Psoas muscle (tissue), 8 donors: ENCODE measurements around the gene BCAS3. TPM values are rescaled to one million over a fixed set of nuclear protein-coding genes. Genes with fewer than 3 reads are reported as not detected.

Source experiments
- ATAC-seq, 4 donors: fragments of 200-7000 bp; cut with Tn5 transposase; one replicate each; pipeline ENCODE4 v1.9.1; 2020; ENCODE audit warnings: moderate library complexity in 3 of 4, mild to moderate bottlenecking in 2 of 4
- DNase-seq, 2 donors: peaks; one replicate each; pipeline ENCODE4 v3.0.0-alpha.2; 2020
- H3K27ac ChIP-seq: fragments of 200-600 bp; one replicate; pipeline ENCODE4 v1.8.0; 2022
- H3K27me3 ChIP-seq, 3 donors: fragments of 200-600 bp in 1 of 3; one replicate each; pipeline versions ENCODE4 v1.6.1 to v1.8.0; 2013 to 2022; ENCODE audit warnings: low read length in 2 of 3, mild to moderate bottlenecking in 2 of 3, moderate library complexity in 1 of 3; ENCODE audit not compliant: insufficient read depth in 3 of 3
- H3K36me3 ChIP-seq, 2 donors: fragments of 200-600 bp in 1 of 2; one replicate each; pipeline versions ENCODE4 v1.6.1 to v1.8.0; 2013 to 2022; ENCODE audit warnings: low read depth in 1 of 2, mild to moderate bottlenecking in 1 of 2, moderate library complexity in 1 of 2; ENCODE audit not compliant: insufficient read depth in 1 of 2
- H3K4me1 ChIP-seq: fragments of 200-600 bp; one replicate; pipeline ENCODE4 v1.8.0; 2022
- H3K4me3 ChIP-seq: fragments of 200-600 bp; one replicate; pipeline ENCODE4 v1.8.0; 2022; ENCODE audit warnings: mild to moderate bottlenecking
- H3K9me3 ChIP-seq: fragments of 200-600 bp; one replicate; pipeline ENCODE4 v1.8.0; 2022
- whole genome bisulfite sequencing, 3 donors: extraction: QIAGEN DNeasy Blood & Tissue Kit; methylation state at CpG; one replicate each; pipeline versions ENCODE4 v1.1.6 to v1.1.7; 2013; 5-methylcytosine and 5-hydroxymethylcytosine counted together
- intact Hi-C, 2 donors: fragments of 100-400 bp; cut with DNase I; formaldehyde crosslinking; loops; one replicate each; pipeline versions ENCODE4 v1.11.0 to v1.14.2; 2022
- polyA plus RNA-seq, 3 donors: library from polyadenylated mRNA; stranded (reverse); fragments of 200-250 nt; gene quantifications; one replicate each; pipeline ENCODE4 v1.2.3, GENCODE V29; 2013
- total RNA-seq, 4 donors: library from RNA; stranded (reverse); fragmentation: NEBNext Ultra II Directional in 2 of 4; extraction: Animal tissue kit (Norgen Biotek cat#: 25700) in 2 of 4; gene quantifications; one replicate each; pipeline versions ENCODE4 v1.2.1 to v1.2.4, GENCODE V29; 2021 to 2023
- TF ChIP-seq, protein P1 (sequence below): fragments of 200-600 bp; IDR thresholded peaks from one replicate; pipeline ENCODE4 v1.8.0; 2022; ENCODE audit warnings: antibody characterized with exemption
- donor health status: healthy with polysubstance abuse.
- donor health status: DM: no; HTN: no; CAD: no; lungs with moderate emphysema.
- donor health status: Bipolar disorder and iron deficiency.
- donor health status: healthy.
- donor health status: DM: yes; HTN: yes; CAD: no.
- donor health status: DM: no; HTN: no; CAD: no.
- donor health status: DM: no; HTN: no; CAD: no.
- donor health status: DM: yes; HTN: yes; CAD: no.

Gene BCAS3
- total and polyA plus RNA-seq, 7 donors: 2.4 to 28.8 (median 15.0) TPM

DNA sequence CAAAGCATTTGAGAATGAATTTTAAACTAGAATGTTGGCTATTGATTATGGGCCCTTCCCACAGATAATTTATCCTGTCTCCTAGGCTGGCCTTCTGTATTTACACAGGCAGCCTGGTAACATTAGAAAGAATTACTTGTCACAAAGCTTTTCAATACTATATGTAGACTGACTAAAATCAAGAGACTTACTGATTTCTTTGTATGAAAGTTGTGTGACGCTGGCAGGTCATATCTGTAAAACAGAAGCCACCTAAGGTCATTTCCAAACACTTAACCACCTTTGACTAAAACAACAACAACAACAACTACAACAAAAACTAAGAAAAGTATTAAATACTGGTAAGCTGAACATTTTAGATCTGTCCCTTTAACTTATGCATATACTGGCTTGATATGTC, 393.0 kb downstream of the BCAS3 start:
- Histone ChIP-seq H3K4me1 (no peaks in the 10 kb centered on the region), H3K9me3 (no peaks in the 10 kb centered on the region), H3K27ac (no peak overlapping the region), H3K27me3 (no peaks in the 10 kb centered on the region), H3K4me3 (no peak overlapping the region), H3K36me3 (peaks cover 0 to 7% of the 10 kb centered on the region in 2 donors)
- DNase-seq: no peak
- 97 to 100% (median 97%) methylated on average over 1 of the region's 1 CpG for whole genome bisulfite sequencing, 3 donors
- ATAC-seq: no peak
- TF ChIP-seq, protein P1, sequence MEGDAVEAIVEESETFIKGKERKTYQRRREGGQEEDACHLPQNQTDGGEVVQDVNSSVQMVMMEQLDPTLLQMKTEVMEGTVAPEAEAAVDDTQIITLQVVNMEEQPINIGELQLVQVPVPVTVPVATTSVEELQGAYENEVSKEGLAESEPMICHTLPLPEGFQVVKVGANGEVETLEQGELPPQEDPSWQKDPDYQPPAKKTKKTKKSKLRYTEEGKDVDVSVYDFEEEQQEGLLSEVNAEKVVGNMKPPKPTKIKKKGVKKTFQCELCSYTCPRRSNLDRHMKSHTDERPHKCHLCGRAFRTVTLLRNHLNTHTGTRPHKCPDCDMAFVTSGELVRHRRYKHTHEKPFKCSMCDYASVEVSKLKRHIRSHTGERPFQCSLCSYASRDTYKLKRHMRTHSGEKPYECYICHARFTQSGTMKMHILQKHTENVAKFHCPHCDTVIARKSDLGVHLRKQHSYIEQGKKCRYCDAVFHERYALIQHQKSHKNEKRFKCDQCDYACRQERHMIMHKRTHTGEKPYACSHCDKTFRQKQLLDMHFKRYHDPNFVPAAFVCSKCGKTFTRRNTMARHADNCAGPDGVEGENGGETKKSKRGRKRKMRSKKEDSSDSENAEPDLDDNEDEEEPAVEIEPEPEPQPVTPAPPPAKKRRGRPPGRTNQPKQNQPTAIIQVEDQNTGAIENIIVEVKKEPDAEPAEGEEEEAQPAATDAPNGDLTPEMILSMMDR: no peak
- intact Hi-C loops: no loop called here

DNA sequence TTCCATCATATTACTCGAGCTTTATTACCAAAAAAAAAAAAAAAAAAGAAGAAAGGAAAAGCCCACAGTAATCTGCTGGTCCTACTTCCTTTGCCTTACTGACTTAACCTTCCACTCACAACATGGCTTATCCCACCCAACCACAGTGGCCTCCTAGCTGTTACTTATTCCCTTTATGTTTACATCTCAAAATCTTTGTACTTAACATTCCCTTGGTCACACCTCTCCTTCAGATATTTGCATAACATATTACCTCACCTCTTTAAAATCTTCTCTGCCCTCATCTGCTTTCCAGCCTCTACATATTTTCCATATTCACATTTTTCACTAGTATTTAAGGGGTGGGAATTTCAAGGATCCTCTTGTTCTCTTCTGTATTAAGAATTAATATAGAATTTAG, 395.0 kb downstream of the BCAS3 start:
- Histone ChIP-seq H3K27ac (no peak overlapping the region), H3K9me3 (no peaks in the 10 kb centered on the region), H3K4me3 (no peak overlapping the region), H3K27me3 (no peaks in the 10 kb centered on the region), H3K4me1 (no peaks in the 10 kb centered on the region), H3K36me3 (peaks cover 0 to 14% of the 10 kb centered on the region in 2 donors)
- no peak for ATAC-seq
- no peak for DNase-seq
- intact Hi-C loops: no loop called here
- 70 to 88% (median 85%) methylated on average over 1 of the region's 1 CpG for WGBS, 3 donors
- TF ChIP-seq, protein P1: no peak

DNA sequence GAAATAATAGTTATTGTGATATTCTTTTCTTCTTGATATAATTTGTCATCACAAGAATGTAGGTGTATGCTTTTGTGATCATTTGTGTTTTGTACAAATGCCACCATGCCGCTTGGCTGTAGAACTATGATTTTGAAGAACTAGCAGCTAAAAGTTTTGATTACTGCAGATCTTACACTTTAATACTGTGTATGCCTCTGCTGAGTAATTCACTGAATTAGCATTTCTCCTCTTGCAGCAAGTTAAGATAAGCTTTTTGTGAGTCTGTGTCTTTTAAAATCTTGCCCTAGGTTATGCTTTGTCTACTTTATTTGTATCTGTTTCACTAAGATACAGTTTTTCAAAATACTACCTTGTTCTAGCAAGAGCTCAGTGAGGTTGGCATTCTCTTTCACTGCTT, 395.5 kb downstream of the BCAS3 start:
- DNase-seq: no peak
- WGBS, 3 donors: 92 to 95% (median 92%) methylated on average over 1 of the region's 1 CpG

DNA sequence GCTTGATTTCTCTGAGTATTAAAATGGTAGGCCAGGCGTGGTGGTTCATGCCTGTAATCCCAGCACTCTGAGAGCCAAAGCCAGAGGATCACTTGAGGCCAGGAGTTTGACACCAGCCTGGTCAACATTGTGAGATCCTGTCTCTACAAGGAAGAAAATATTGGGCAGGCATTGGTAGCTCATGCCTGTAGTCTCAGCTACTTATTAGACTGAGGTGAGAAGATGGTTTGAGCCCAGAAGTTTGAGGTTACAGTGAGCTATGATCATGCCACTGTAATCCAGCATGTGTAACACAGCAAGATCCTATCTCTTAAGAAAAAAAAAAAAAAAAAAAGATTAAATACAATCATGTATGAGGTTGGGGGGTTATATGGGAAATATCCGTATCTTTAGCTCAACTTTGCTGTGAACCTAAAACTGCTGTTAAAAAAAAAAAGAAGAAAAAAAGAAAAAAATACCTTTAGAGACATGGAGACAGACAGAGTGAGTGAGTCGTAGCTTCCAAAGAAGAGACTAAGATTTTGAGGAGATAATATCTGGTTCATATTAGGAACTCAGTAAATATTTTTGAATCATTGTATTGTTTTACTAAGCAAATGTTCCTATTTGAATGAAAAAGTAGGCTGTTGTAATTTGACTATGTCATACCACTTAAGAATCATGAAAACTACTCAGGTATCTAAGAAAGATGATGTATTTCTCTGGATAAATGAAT, 396.3 kb downstream of the BCAS3 start:
- H3K9me3 ChIP-seq: no peaks in the 10 kb centered on the region
- H3K4me3 ChIP-seq: no peak overlapping the region
- intact Hi-C loops: no loop called here
- H3K36me3 ChIP-seq: peaks cover 0 to 20% of the 10 kb centered on the region in 2 donors
- TF ChIP-seq, protein P1: no peak
- no peak overlapping the region for H3K27ac ChIP-seq
- no peak for ATAC-seq
- DNase-seq: no peak
- 95 to 98% (median 95%) methylated on average over 3 of the region's 3 CpGs for WGBS, 3 donors
- H3K27me3 ChIP-seq: no peaks in the 10 kb centered on the region
- H3K4me1 ChIP-seq: no peaks in the 10 kb centered on the region

More for the DNA sequence above, 395.5 kb downstream of the BCAS3 start:
- no peaks in the 10 kb centered on the region for H3K4me1 ChIP-seq
- no peak for ATAC-seq
- H3K36me3 ChIP-seq: peaks cover 0 to 16% of the 10 kb centered on the region in 2 donors
- TF ChIP-seq, protein P1: no peak
- H3K27ac ChIP-seq: no peak overlapping the region
- H3K4me3 ChIP-seq: no peak overlapping the region
- intact Hi-C loops: no loop called here
- H3K9me3 ChIP-seq: no peaks in the 10 kb centered on the region
- no peaks in the 10 kb centered on the region for H3K27me3 ChIP-seq

DNA sequence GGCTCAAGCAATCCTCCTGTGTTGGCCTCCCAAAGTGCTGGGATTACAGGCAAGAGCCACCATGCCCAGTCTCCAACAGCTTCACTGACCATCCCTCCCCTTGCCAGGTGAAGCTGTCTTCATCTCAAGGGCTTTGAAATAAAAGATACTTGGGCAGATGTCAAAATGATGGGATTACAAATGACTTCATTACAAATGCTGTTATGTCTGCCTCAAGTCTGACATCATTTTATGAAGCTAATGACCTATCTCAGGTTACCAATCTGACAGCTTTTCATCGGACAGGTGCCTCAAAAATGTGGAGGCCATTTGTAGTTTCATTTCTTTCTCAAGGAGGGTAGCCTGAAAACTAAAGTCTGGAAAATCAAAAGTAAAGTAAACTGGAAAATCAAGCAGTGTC, 398.3 kb downstream of the BCAS3 start:
- Histone ChIP-seq H3K27me3 (no peaks in the 10 kb centered on the region), H3K27ac (no peak overlapping the region), H3K4me3 (no peak overlapping the region), H3K9me3 (no peaks in the 10 kb centered on the region), H3K4me1 (no peaks in the 10 kb centered on the region), H3K36me3 (peaks cover 0 to 20% of the 10 kb centered on the region in 2 donors)
- no peak for ATAC-seq
- TF ChIP-seq, protein P1: no peak
- 54 to 91% (median 57%) methylated on average over 1 of the region's 1 CpG for WGBS, 3 donors
- no peak for DNase-seq
- intact Hi-C loops: no loop called here
